Panc1 (cell line): ENCODE measurements around the gene ACAT2. TPM values are rescaled to one million over a fixed set of nuclear protein-coding genes. Genes with fewer than 3 reads are reported as not detected.

ENCODE experiments used
- ATAC-seq: fragments of 200-7000 bp; cut with Tn5 transposase; 2 replicates; pipeline ENCODE4 v1.9.1; 2020; ENCODE audit warnings: mild to moderate bottlenecking, moderate library complexity
- BruUV-seq: library from RNA; stranded (reverse); fragments of 400-500 nt; replicated peaks from 2 replicates; lab custom pipeline; 2021; lab: Mats Ljungman, UMichigan
- CTCF ChIA-PET: fragments of 300-600 bp; sonication (Branson Sonifier 250); formaldehyde crosslinking; loops from one replicate; lab custom pipeline; 2022; ENCODE audit warnings: antibody characterized with exemption; lab: Charles Lee
- POLR2A ChIA-PET: fragments of 300-600 bp; sonication (Branson Sonifier 250); formaldehyde crosslinking; loops from one replicate; lab custom pipeline; 2022; ENCODE audit warnings: antibody characterized with exemption; lab: Charles Lee
- DNase-seq: peaks from one replicate; pipeline ENCODE4 v3.0.0-alpha.2; 2010; ENCODE audit warnings: low read depth, low spot score
- H3K27ac ChIP-seq: 2 replicates; pipeline ENCODE4 v1.5.1; 2011; ENCODE audit warnings: mild to moderate bottlenecking, low read length, inconsistent platforms
- H3K27me3 ChIP-seq: fragments of 200-500 bp; sonication (Bioruptor generic); 2 replicates; pipeline ENCODE4 v1.6.0; 2014; ENCODE audit warnings: low read length, inconsistent platforms; ENCODE audit not compliant: control insufficient read depth, insufficient read depth
- H3K36me3 ChIP-seq: fragments of 200-500 bp; sonication (Bioruptor generic); 2 replicates; pipeline ENCODE4 v1.5.1; 2014; ENCODE audit warnings: inconsistent platforms, mild to moderate bottlenecking, low read length, moderate library complexity; ENCODE audit not compliant: control insufficient read depth, insufficient read depth
- H3K4me1 ChIP-seq: 2 replicates; pipeline ENCODE4 v1.5.1; 2011; ENCODE audit warnings: inconsistent platforms, mild to moderate bottlenecking, low read length, moderate library complexity; ENCODE audit not compliant: control insufficient read depth, insufficient read depth
- H3K4me3 ChIP-seq, 2 experiments: 2 replicates each; pipeline ENCODE4 v1.5.1; 2011 to 2012; ENCODE audit warnings: low read depth in 2 of 2, low read length in 2 of 2, mild to moderate bottlenecking in 2 of 2, inconsistent platforms in 1 of 2, moderate library complexity in 1 of 2
- H3K9me3 ChIP-seq: fragments of 200-500 bp; sonication (Bioruptor generic); 2 replicates; pipeline ENCODE4 v1.5.1; 2014; ENCODE audit warnings: low read depth, mild to moderate bottlenecking, inconsistent platforms, low read length, moderate library complexity; ENCODE audit not compliant: control insufficient read depth, insufficient read depth
- POLR2AphosphoS5 ChIP-seq: IDR thresholded peaks from 2 replicates; pipeline ENCODE4 v1.6.1; 2012; ENCODE audit warnings: mild to moderate bottlenecking, low read depth, low read length, moderate library complexity
- SIN3A ChIP-seq: IDR thresholded peaks from 2 replicates; pipeline ENCODE4 v1.6.1; 2012; ENCODE audit warnings: low read depth, mild to moderate bottlenecking, low read length, moderate library complexity, borderline replicate concordance; ENCODE audit not compliant: insufficient read depth
- TCF7L2 ChIP-seq: IDR thresholded peaks from 2 replicates; pipeline ENCODE4 v1.6.1; 2011; ENCODE audit warnings: mild to moderate bottlenecking, low read depth, low read length, inconsistent platforms
- in situ Hi-C: cut with HindIII; loops from 2 replicates; pipeline ENCODE4 v1.10.0; 2016; ENCODE audit warnings: low sequenced_read_pairs, low pct_unique_long_range_greater_than_20kb
- intact Hi-C: fragments of 100-400 bp; cut with micrococcal nuclease; formaldehyde crosslinking; loops from one replicate; pipeline ENCODE4 v1.10.0; 2022; ENCODE audit not compliant: unreplicated experiment
- total RNA-seq: library from RNA; stranded (reverse); gene quantifications from one replicate; pipeline ENCODE4 v1.2.1, GENCODE V29; 2021; ENCODE audit not compliant: unreplicated experiment

ACAT2 gene
- total RNA-seq, 1 experiment from 2014 or later, result 112 TPM

- H3K9me3 ChIP-seq, result no peaks in the 10 kb centered on the region
- TF ChIP-seq TCF7L2 (no peak), POLR2AphosphoS5 (no peak), SIN3A (no peak)
- POLR2A ChIA-PET, result no interaction called here
- no TSS peak for BruUV-seq
- DNase-seq (no peak), ATAC-seq (no peak)
- H3K4me3 ChIP-seq, result no peak overlapping the region
- no peaks in the 10 kb centered on the region for H3K4me1 ChIP-seq
- H3K27me3 ChIP-seq, result no peaks in the 10 kb centered on the region; the same call in none of the 2 replicates
- H3K27ac ChIP-seq, result no peak overlapping the region
- CTCF ChIA-PET, result no interaction called here
- in situ Hi-C loops, result no loop called here
- H3K36me3 ChIP-seq, result no peaks in the 10 kb centered on the region
- intact Hi-C loops, result no loop called here
These were observed 66.2 kb downstream of the ACAT2 start for GRCh38 chr6:159828074-159828473.

Other genes starting within 250 kb of the ACAT2 start
- 180 TPM for gene SOD2, start 68.8 kb upstream of the ACAT2 start, total RNA-seq
- gene WTAP, start 34.5 kb upstream of the ACAT2 start, total RNA-seq, result 112 TPM
- 340 TPM for gene TCP1, start 27.6 kb downstream of the ACAT2 start, total RNA-seq
- 98.4 TPM for gene MRPL18, start 28.4 kb downstream of the ACAT2 start, total RNA-seq
- not detected for gene PNLDC1, start 38.2 kb downstream of the ACAT2 start, total RNA-seq
- gene MAS1, start 128.9 kb downstream of the ACAT2 start, total RNA-seq, result not detected
- 163 TPM for gene IGF2R, start 207.0 kb downstream of the ACAT2 start, total RNA-seq